ENCODE data around the gene KLC1. TPM values are rescaled to one million over a fixed set of nuclear protein-coding genes. Genes with fewer than 3 reads are reported as not detected.

KLC1 gene
- total RNA-seq, 1 experiment from 2014 or later: 75.8 TPM

- Histone ChIP-seq H3K27me3 (no peaks in the 10 kb centered on the region), H3K9me3 (no peaks in the 10 kb centered on the region), H3K36me3 (no peaks in the 10 kb centered on the region; the same call in 1 of the 2 replicates), H3K4me3 (no peak overlapping the region)
- DNase-seq: no peak
Observed at GRCh38 chr14:103729496-103730448, 100.8 kb downstream of the KLC1 start.

GRCh38 chr14:103730490-103731035 is 101.6 kb downstream of the KLC1 start:
- DNase-seq: no peak
- no peaks in the 10 kb centered on the region for H3K27me3 ChIP-seq
- H3K4me3 ChIP-seq: no peak overlapping the region
- no peaks in the 10 kb centered on the region; the same call in 1 of the 2 replicates for H3K36me3 ChIP-seq
- no peaks in the 10 kb centered on the region for H3K9me3 ChIP-seq

DNA sequence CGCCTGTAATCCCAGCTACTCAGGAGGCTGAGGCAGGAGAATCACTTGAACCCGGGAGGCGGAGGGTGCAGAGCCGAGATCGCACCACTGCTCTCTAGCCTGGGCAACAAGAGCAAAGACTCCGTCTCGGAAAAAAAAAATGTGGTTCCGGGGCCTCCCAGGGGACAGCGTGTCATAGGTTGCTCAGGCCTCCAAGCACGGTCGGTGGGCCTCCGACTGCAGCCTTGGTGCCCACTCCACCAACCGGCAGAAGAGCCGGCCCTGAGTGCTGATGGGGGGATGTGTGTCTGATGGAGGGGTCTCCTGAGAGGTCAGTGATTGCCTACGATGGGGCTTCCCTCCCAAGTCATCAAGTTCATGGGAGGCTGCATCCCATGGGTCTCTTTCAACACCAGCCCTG is 102.5 kb downstream of the KLC1 start:
- H3K27me3 ChIP-seq: no peaks in the 10 kb centered on the region
- no peaks in the 10 kb centered on the region for H3K9me3 ChIP-seq
- no peak for DNase-seq
- H3K4me3 ChIP-seq: no peak overlapping the region
- H3K36me3 ChIP-seq: no peaks in the 10 kb centered on the region; the same call in 1 of the 2 replicates

GRCh38 chr14:103731916-103732867 is 103.2 kb downstream of the KLC1 start:
- no peaks in the 10 kb centered on the region; the same call in 1 of the 2 replicates for H3K36me3 ChIP-seq
- H3K4me3 ChIP-seq: no peak overlapping the region
- DNase-seq: no peak
- no peaks in the 10 kb centered on the region for H3K27me3 ChIP-seq
- H3K9me3 ChIP-seq: no peaks in the 10 kb centered on the region

DNA sequence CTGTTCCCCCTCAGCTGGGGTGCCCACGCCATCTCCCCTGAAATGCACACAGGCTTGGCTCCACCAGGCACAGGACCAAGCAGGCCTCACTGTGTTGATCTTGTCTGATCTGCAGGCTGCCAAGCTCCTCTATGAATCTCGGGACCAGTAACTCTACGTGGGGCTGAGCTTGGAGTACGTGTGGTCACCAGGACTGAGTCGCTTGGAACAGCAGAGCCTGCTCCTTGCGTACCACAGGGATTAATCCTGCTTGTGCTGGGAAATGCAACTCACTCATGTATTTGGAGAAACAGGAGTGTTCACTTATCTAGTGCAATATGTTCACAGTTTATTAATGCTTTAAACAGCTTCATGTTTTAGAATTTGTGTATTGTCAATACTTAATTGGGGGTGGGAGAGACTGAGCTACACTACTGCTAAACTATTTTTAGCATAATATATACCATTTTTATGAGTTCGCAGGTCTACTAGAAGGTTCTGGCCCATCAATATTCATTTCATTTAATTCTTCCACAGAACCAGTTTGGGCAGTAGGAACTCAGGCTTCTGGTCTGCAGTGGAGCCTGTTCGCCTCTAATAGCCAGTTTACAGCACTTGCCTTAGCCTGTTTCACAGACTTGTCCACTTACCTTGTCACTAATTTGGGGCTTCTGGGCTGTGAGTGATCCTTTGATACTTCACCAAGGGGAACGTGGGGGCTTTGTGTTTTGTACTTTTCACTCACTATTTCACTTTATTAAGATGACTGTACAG is 104.0 kb downstream of the KLC1 start:
- no peaks in the 10 kb centered on the region for H3K27me3 ChIP-seq
- no peaks in the 10 kb centered on the region; the same call in 1 of the 2 replicates for H3K36me3 ChIP-seq
- no peak for DNase-seq
- H3K4me3 ChIP-seq: no peak overlapping the region
- no peaks in the 10 kb centered on the region for H3K9me3 ChIP-seq

DNA sequence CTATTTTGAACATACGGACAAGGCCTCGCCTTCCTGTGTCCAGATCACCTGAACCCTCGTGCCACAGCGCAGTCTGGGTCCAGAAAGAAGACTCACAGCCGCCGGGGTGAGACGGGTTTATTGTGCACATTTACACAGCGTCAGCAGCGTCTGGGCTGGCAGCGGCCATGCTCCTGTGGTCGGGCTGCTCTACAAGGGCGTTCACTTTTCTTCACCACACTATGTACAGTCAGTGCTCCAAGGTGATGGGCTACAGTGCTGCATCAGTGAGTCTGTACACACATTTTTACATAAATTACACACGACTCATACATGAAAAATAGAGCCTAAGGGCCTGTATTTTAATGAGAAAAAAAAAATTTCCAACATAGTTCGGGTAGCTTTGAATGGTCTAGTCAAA is 104.6 kb downstream of the KLC1 start:
- no peak for DNase-seq
- H3K9me3 ChIP-seq: no peaks in the 10 kb centered on the region
- no peaks in the 10 kb centered on the region for H3K27me3 ChIP-seq
- no peaks in the 10 kb centered on the region; the same call in 1 of the 2 replicates for H3K36me3 ChIP-seq
- H3K4me3 ChIP-seq: no peak overlapping the region

- H3K9me3 ChIP-seq: no peaks in the 10 kb centered on the region
- DNase-seq: no peak
- H3K27me3 ChIP-seq: no peaks in the 10 kb centered on the region
- H3K36me3 ChIP-seq: no peaks in the 10 kb centered on the region
- H3K4me3 ChIP-seq: no peak overlapping the region
Observed at GRCh38 chr14:103734081-103734888, 105.3 kb downstream of the KLC1 start.

- no peaks in the 10 kb centered on the region for H3K9me3 ChIP-seq
- DNase-seq: no peak
- no peaks in the 10 kb centered on the region for H3K36me3 ChIP-seq
- no peak overlapping the region for H3K4me3 ChIP-seq
- H3K27me3 ChIP-seq: no peaks in the 10 kb centered on the region
Observed at GRCh38 chr14:103735022-103735421, 106.0 kb downstream of the KLC1 start.

DNA sequence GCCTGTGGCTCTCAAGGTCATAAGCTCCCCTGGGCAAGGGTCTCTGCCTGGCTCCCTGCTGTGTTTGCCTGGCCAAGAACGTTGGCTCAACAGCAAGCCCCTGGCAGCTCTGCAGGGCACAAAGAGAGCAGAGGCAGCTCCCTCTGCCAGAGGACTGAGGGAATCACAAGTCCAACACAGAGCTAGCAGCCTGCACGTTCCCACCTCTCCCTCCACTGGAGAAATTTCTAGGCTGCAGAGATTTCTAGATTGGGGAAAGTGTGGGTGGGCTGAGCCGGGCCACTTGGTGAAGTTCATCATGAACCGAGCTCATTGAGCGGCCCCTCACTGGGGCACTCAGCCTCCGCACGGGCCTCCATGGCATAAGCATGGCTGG is 106.4 kb downstream of the KLC1 start:
- no peak for DNase-seq
- no peaks in the 10 kb centered on the region for H3K9me3 ChIP-seq
- no peak overlapping the region for H3K4me3 ChIP-seq
- H3K27me3 ChIP-seq: no peaks in the 10 kb centered on the region
- no peaks in the 10 kb centered on the region for H3K36me3 ChIP-seq

DNA sequence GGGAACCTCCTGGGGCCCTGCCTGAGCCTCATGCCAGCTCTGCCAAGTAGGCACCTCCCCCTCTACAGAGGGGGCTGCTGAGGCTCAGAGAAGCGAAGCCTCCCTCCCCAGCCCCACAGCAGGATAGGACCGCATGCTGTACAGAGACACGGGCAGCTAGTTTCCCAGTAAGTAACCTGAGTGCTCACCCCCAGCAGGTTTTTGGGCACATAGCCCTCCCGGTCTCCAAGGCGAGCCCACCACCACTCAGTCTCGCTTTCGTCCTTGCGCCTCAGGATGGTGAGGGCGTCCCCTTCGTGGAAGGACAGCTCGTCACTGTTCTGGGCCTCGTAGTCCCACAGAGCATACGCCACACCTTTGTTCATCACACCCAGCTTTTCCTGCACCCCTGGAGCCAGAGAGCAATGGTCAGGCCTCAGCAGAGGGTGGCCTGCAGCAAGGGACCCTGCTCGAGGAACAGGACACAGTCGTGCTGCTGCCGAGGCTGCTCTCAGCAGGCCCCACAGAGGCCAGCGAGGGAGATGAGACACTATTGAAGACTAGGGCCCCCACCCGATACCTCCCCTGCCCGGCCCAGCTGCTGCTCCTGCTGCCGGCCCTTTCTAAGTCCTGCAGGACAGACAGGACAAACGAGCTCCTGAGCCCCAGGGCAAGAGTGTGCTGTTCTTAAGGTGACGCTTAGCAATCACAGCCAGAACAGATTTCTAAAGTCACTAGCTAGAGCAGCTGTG is 107.0 kb downstream of the KLC1 start:
- H3K36me3 ChIP-seq: no peaks in the 10 kb centered on the region
- no peak for DNase-seq
- no peak overlapping the region for H3K4me3 ChIP-seq
- H3K9me3 ChIP-seq: no peaks in the 10 kb centered on the region
- no peaks in the 10 kb centered on the region for H3K27me3 ChIP-seq

DNA sequence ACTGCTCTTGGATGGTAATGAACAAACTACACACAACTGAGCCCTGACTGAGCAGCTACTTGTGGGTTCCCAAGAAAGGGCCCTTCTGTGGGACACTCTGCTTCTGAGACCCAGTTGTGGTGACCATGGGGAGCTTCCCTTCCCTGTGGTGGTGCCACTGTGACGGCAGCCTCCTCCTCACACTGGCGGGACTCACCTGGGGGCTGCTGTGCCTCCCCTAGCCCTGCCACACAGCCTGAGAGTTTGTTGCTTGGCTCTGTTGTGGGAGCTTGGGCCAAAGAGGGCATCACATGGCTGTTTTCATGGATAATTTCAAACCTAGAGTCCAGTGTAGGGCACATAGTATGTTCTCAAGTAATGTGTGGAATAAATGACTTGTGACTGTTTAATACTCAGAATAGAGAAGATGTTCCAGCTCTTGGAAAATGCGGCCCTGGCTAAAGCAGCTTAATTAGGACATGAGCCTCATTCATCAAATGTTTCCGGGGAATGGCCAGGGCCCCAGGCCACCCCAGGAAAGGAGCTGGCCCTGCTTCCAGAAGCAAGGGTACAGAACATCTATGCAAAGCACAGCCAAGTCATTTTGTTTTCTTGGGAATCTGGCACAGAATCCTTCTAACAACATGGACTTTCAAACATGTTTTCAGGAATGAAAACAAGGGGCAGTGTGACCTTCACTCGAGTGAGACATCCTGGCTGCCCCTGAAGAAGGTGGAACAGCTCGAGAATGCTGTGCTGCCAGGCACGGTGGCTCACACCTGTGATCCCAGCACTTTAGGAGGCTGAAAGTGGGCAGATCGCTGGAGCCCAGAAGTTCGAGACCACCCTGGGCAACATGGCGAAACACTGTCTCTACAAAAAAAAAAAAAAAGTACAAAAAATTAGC is 107.8 kb downstream of the KLC1 start:
- no peaks in the 10 kb centered on the region for H3K27me3 ChIP-seq
- no peaks in the 10 kb centered on the region for H3K36me3 ChIP-seq
- no peak for DNase-seq
- no peak overlapping the region for H3K4me3 ChIP-seq
- H3K9me3 ChIP-seq: no peaks in the 10 kb centered on the region

DNA sequence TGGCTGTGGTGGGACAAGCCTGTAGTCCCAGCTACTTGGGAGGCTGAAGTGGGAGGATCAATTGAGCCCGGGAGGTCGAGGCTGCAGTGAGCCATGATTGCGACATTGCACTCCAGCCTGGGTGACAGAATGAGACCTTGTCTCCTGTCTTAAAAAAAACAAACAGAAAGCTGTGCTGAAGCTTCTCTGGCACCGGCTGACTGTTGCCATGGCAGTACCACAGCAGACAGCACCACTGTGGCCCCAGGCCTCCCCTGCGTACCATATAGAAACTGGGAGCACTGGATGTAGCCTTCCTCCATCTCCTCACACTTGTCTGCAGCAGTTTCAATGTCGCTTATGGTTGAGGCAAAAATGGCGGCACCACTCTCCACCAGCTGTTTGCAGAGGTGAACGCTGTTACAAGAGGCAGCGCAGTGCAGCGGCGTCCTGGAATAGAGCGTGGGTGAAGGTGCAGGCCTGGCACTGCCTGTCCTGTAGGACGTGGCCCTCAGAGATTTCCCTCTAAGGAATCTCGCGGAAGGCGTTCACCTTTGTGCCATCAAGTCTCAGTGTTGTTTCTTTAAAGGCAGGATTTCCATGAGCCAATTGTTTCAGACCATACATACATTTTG is 108.5 kb downstream of the KLC1 start:
- Histone ChIP-seq H3K9me3 (no peaks in the 10 kb centered on the region), H3K36me3 (no peaks in the 10 kb centered on the region), H3K27me3 (no peaks in the 10 kb centered on the region)

GRCh38 chr14:103738166-103738565 is 109.2 kb downstream of the KLC1 start:
- no peaks in the 10 kb centered on the region for H3K27me3 ChIP-seq
- no peaks in the 10 kb centered on the region for H3K9me3 ChIP-seq
- no peak overlapping the region for H3K4me3 ChIP-seq
- DNase-seq: no peak
- H3K36me3 ChIP-seq: no peaks in the 10 kb centered on the region

More for the DNA sequence above, 108.5 kb downstream of the KLC1 start:
- H3K4me3 ChIP-seq: no peak overlapping the region
- DNase-seq: no peak

Measured in MG63 (cell line).